Subcutaneous abdominal adipose tissue (tissue), 5 donors: ENCODE measurements around the gene KCNRG.

Experiments used
- H3K27ac ChIP-seq: one replicate; pipeline ENCODE4 v1.7.0; 2013; ENCODE audit warnings: low read depth, mild to moderate bottlenecking, inconsistent platforms, low read length, moderate library complexity
- H3K27me3 ChIP-seq, 5 donors: one replicate each; pipeline ENCODE4 v1.7.0; 2013; ENCODE audit warnings: low read length in 5 of 5, inconsistent platforms in 1 of 5; ENCODE audit not compliant: control insufficient read depth in 5 of 5, insufficient read depth in 4 of 5
- H3K36me3 ChIP-seq, 5 donors: one replicate each; pipeline ENCODE4 v1.7.0; 2013; ENCODE audit warnings: low read length in 5 of 5; ENCODE audit not compliant: control insufficient read depth in 5 of 5, insufficient read depth in 5 of 5
- H3K4me1 ChIP-seq, 5 donors: one replicate each; pipeline ENCODE4 v1.7.0; 2013; ENCODE audit warnings: low read length in 5 of 5, mild to moderate bottlenecking in 3 of 5, moderate library complexity in 1 of 5; ENCODE audit not compliant: control insufficient read depth in 5 of 5, insufficient read depth in 5 of 5
- H3K4me3 ChIP-seq, 5 donors: one replicate each; pipeline ENCODE4 v1.7.0; 2013; ENCODE audit warnings: low read length in 5 of 5, low read depth in 1 of 5
- H3K9ac ChIP-seq, 5 donors: one replicate each; pipeline ENCODE4 v1.7.0; 2013; ENCODE audit warnings: low read length in 5 of 5, mild to moderate bottlenecking in 4 of 5, moderate library complexity in 3 of 5
- H3K9me3 ChIP-seq, 5 donors: one replicate each; pipeline ENCODE4 v1.7.0; 2013; ENCODE audit warnings: low read length in 5 of 5; ENCODE audit not compliant: control insufficient read depth in 5 of 5
- donor health status: healthy.
- donor health status: healthy.
- donor health status: healthy.
- donor health status: healthy.
- donor health status: healthy.

KCNRG gene

GRCh38 chr13:49993111-49993510 is 22.1 kb upstream of the KCNRG start:
- H3K27me3 ChIP-seq = no peaks in the 10 kb centered on the region
- no peak overlapping the region for H3K4me3 ChIP-seq
- peaks cover 0 to 13% (median 8%) of the 10 kb centered on the region in 5 donors for H3K36me3 ChIP-seq
- H3K9me3 ChIP-seq = no peaks in the 10 kb centered on the region
- peaks cover 4 to 16% (median 14%) of the 10 kb centered on the region in 5 donors for H3K4me1 ChIP-seq
- H3K27ac ChIP-seq = no peak overlapping the region
- no peak overlapping the region for H3K9ac ChIP-seq

- Histone ChIP-seq H3K9ac (no peak overlapping the region), H3K36me3 (peaks cover 0 to 8% (median 6%) of the 10 kb centered on the region in 5 donors), H3K9me3 (no peaks in the 10 kb centered on the region), H3K27ac (no peak overlapping the region), H3K4me1 (peaks cover 4 to 21% (median 19%) of the 10 kb centered on the region in 5 donors), H3K4me3 (no peak overlapping the region), H3K27me3 (no peaks in the 10 kb centered on the region)
These were observed 21.6 kb upstream of the KCNRG start for GRCh38 chr13:49993666-49994065.

- peak overlapping the region in 4 of 5 donors; percentile 70 to 87 (median 80) for H3K9ac ChIP-seq
- H3K36me3 ChIP-seq = peaks cover 2 to 12% (median 9%) of the 10 kb centered on the region in 5 donors
- peaks cover 4 to 37% (median 32%) of the 10 kb centered on the region in 5 donors for H3K4me1 ChIP-seq
- no peaks in the 10 kb centered on the region for H3K9me3 ChIP-seq
- H3K4me3 ChIP-seq = peak overlapping the region; percentile 69 to 81 (median 70)
- peak overlapping the region; percentile 77 for H3K27ac ChIP-seq
- no peaks in the 10 kb centered on the region for H3K27me3 ChIP-seq
These were observed 19.6 kb upstream of the KCNRG start for GRCh38 chr13:49995625-49996101.

DNA sequence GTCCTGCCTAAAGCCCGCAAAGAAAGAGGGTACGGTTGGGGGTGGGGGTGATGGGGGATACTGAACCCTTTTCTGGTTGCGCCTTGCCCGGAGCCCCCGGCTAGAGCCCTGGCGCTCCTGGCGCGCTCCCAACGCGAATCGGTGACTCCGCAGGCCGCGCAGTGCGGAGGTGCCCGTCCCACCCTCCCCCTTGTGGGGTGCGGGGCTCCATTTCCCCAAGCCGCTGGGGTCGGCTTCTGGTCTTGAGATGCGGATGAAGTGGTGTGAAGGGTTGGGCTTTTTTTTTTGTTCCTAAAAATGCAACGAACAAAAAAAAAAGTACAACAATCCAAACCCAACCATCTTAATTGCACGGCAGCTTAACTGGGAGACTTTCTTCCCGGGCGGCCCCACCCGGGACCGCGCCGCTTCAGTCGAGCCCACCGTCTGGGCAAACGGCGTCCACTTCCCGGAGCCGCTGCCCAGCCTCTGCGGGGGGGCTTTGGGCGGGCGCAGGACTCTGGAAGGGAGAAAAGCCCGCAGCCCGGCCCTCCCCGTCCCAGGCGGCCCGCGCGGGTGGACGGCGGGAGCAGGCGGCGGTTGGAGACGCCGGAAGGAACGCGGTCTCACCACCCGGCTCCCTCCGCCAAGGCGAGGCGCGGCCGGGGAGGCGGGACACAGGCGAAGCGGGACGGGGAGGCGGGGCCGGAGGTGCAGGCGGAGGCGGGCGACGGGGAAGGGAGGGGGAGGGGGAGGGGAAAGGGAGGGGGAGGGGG is 18.9 kb upstream of the KCNRG start:
- Histone ChIP-seq H3K9ac (peak overlapping the region in 4 of 5 donors; percentile 70 to 87 (median 80)), H3K27me3 (no peaks in the 10 kb centered on the region), H3K4me1 (peaks cover 4 to 39% (median 34%) of the 10 kb centered on the region in 5 donors), H3K4me3 (peak overlapping the region; percentile 69 to 81 (median 70)), H3K27ac (peak overlapping the region; percentile 77), H3K36me3 (peaks cover 2 to 15% (median 10%) of the 10 kb centered on the region in 5 donors), H3K9me3 (no peaks in the 10 kb centered on the region)

DNA sequence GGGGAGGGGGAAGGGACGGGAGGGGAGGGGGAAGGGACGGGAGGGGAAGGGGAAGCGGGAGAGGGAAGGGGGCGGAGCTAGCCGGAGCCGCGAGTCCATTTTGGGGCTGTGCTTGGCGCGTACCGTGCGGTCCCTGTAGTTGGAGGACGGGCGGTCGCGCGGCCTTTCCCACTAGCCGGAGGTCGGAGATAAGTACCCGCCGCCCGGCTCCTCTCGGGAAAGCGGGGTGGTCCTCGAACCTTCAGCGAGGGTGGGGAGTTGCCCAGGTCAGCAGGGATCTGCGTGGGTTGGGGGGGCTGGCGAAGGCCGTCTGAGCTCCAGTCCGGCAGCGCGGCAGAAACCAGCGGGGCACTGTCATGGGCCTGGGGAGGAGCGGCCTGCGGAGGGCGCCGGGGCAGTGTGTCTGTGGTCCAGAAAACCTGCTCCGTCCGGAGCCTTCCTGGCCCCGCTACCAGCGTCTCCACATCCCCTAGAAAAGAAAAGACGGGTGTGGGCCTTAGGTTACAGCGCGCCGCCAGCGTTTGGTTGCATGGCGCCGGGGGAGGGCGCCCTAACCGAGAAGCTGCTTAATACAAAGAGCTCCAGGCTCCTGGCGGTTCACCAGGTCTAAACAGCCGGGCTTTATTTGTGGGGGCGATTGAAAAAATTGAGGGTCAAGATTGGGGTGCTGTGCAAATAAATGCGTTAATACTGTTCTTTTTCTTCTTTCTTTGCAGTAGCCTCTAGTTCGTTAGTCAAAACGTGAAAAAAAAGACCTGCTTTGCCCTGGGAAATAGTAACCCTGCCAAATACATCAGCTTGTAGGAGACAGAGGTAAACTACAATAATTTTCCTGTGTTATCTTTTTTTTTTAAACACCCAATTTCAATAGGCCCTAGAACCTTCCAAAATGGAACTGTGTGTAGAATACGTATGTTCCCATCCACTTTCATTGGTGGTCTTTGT is 18.0 kb upstream of the KCNRG start, which contains the start of gene TRIM13:
TRIM13 (plus strand) TSS at position 92 of the 945 bp plus-strand sequence. CDS start 14,899 bp downstream, outside the sequence.
- peak within 1 kb of the TSS; percentile 31 to 98 (median 80) for H3K9ac ChIP-seq
- H3K27ac ChIP-seq = peak within 1 kb of the TSS; percentile 95
- peaks cover 4 to 41% (median 37%) of the 10 kb centered on the region in 5 donors for H3K4me1 ChIP-seq
- H3K4me3 ChIP-seq = peak within 1 kb of the TSS; percentile 74 to 88 (median 81)
- H3K9me3 ChIP-seq = no peaks in the 10 kb centered on the region
- no peaks in the 10 kb centered on the region for H3K27me3 ChIP-seq
- H3K36me3 ChIP-seq = peaks cover 2 to 15% (median 11%) of the 10 kb centered on the region in 5 donors

- Histone ChIP-seq H3K9ac (peak overlapping the region; percentile 31 to 98 (median 80)), H3K36me3 (peaks cover 2 to 15% (median 11%) of the 10 kb centered on the region in 5 donors), H3K27ac (peak overlapping the region; percentile 95), H3K9me3 (no peaks in the 10 kb centered on the region), H3K27me3 (no peaks in the 10 kb centered on the region), H3K4me3 (peak overlapping the region; percentile 62 to 88 (median 74)), H3K4me1 (peaks cover 4 to 44% (median 37%) of the 10 kb centered on the region in 5 donors)
These were observed 17.3 kb upstream of the KCNRG start for GRCh38 chr13:49997955-49998354.

GRCh38 chr13:49998714-49999624 is 16.3 kb upstream of the KCNRG start:
- peaks cover 2 to 17% (median 11%) of the 10 kb centered on the region in 5 donors for H3K36me3 ChIP-seq
- no peak overlapping the region for H3K4me3 ChIP-seq
- no peaks in the 10 kb centered on the region for H3K9me3 ChIP-seq
- peaks cover 4 to 45% (median 37%) of the 10 kb centered on the region in 5 donors for H3K4me1 ChIP-seq
- no peak overlapping the region for H3K27ac ChIP-seq
- H3K9ac ChIP-seq = peak overlapping the region in 1 of 5 donors; percentile 47
- H3K27me3 ChIP-seq = no peaks in the 10 kb centered on the region

DNA sequence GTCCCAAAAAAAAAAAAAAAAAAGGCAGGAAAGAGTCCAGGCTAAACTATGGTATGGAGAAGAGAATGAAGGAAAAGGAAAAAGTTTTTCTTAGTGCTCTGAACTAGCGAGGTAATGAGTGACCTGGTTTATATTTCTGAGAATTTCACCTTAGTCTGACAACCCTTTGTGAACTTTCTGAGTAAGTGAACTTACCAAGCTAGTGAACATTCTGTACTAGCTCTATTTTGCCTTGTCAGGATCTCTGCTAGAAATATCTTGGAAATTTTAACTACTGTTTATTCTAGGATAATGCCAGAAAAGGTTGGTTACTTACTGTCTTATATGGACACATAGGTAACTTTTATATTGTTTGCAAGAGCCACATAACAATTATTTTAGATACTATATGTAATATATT is 14.0 kb upstream of the KCNRG start:
- peaks cover 4 to 38% (median 29%) of the 10 kb centered on the region in 5 donors for H3K4me1 ChIP-seq
- H3K4me3 ChIP-seq = no peak overlapping the region
- H3K27me3 ChIP-seq = no peaks in the 10 kb centered on the region
- H3K27ac ChIP-seq = no peak overlapping the region
- H3K9ac ChIP-seq = no peak overlapping the region
- H3K36me3 ChIP-seq = peaks cover 2 to 22% (median 11%) of the 10 kb centered on the region in 5 donors
- no peaks in the 10 kb centered on the region for H3K9me3 ChIP-seq
